ENCODE measurements around the gene USP31.
"Not testable (repeated sequence)": the region's sequence is repeated elsewhere in the genome, so short reads cannot be mapped to it uniquely, and the experiment has no call there.

Gene USP31

GRCh38 chr16:23107117-23107516, 42.1 kb downstream of the USP31 start:
- no peak for DNase-seq
- Histone ChIP-seq H3K4me1 (no peaks in the 10 kb centered on the region), H3K36me3 (peaks cover 3% of the 10 kb centered on the region), H3K4me3 (ENCODE audit: low read depth, low read length) (no peak overlapping the region), H3K27me3 (no peaks in the 10 kb centered on the region), H3K9me3 (no peaks in the 10 kb centered on the region)
- TF ChIP-seq, protein P1, sequence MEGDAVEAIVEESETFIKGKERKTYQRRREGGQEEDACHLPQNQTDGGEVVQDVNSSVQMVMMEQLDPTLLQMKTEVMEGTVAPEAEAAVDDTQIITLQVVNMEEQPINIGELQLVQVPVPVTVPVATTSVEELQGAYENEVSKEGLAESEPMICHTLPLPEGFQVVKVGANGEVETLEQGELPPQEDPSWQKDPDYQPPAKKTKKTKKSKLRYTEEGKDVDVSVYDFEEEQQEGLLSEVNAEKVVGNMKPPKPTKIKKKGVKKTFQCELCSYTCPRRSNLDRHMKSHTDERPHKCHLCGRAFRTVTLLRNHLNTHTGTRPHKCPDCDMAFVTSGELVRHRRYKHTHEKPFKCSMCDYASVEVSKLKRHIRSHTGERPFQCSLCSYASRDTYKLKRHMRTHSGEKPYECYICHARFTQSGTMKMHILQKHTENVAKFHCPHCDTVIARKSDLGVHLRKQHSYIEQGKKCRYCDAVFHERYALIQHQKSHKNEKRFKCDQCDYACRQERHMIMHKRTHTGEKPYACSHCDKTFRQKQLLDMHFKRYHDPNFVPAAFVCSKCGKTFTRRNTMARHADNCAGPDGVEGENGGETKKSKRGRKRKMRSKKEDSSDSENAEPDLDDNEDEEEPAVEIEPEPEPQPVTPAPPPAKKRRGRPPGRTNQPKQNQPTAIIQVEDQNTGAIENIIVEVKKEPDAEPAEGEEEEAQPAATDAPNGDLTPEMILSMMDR (IDR thresholded peaks at IDR 0.05; ENCODE audit: low read depth, low read length): no peak

GRCh38 chr16:23105309-23105708, 43.9 kb downstream of the USP31 start:
- Histone ChIP-seq H3K36me3 (peaks cover 3% of the 10 kb centered on the region), H3K4me3 (ENCODE audit: low read depth, low read length) (no peak overlapping the region), H3K9me3 (no peaks in the 10 kb centered on the region), H3K27me3 (no peaks in the 10 kb centered on the region), H3K4me1 (no peaks in the 10 kb centered on the region)
- TF ChIP-seq, protein P1 (IDR thresholded peaks at IDR 0.05; ENCODE audit: low read depth, low read length): no peak
- DNase-seq: no peak

- Histone ChIP-seq H3K4me1 (no peaks in the 10 kb centered on the region), H3K27me3 (no peaks in the 10 kb centered on the region), H3K36me3 (peaks cover 7% of the 10 kb centered on the region), H3K4me3 (ENCODE audit: low read depth, low read length) (no peak overlapping the region), H3K9me3 (no peaks in the 10 kb centered on the region)
- TF ChIP-seq, protein P1 (IDR thresholded peaks at IDR 0.05; ENCODE audit: low read depth, low read length): no peak
- DNase-seq: no peak
Observed at GRCh38 chr16:23104032-23104955, 45.0 kb downstream of the USP31 start.

DNA sequence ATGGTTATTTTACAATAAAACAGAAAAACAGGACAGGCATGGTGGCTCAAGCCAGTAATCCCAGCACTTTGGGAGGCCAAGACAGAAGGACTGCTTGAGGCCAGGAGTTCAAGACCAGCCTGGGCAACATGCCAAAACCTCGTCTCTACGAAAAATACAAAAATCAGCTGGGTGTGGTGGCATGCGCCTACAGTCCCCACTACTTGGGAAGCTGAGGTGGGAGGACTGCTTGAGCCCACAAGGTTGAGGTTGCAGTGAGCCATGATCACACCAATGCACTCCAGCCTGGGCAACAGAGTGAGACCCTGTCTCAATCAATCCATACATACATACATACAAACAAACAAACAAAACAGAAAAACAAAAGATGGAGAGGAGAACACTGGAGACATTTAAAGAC, 45.6 kb downstream of the USP31 start:
- H3K4me1 ChIP-seq: no peaks in the 10 kb centered on the region
- no peaks in the 10 kb centered on the region for H3K9me3 ChIP-seq
- H3K36me3 ChIP-seq: peaks cover 7% of the 10 kb centered on the region
- H3K27me3 ChIP-seq: no peaks in the 10 kb centered on the region
- H3K4me3 ChIP-seq (ENCODE audit: low read depth, low read length): no peak overlapping the region
- no peak for DNase-seq
- TF ChIP-seq, protein P1 (IDR thresholded peaks at IDR 0.05; ENCODE audit: low read depth, low read length): no peak

- Histone ChIP-seq H3K4me3 (ENCODE audit: low read depth, low read length) (no peak overlapping the region), H3K27me3 (no peaks in the 10 kb centered on the region), H3K9me3 (no peaks in the 10 kb centered on the region), H3K4me1 (no peaks in the 10 kb centered on the region), H3K36me3 (peaks cover 4% of the 10 kb centered on the region)
- no peak for DNase-seq
- TF ChIP-seq, protein P1 (IDR thresholded peaks at IDR 0.05; ENCODE audit: low read depth, low read length): no peak
Observed at GRCh38 chr16:23101012-23101550, 48.2 kb downstream of the USP31 start.

- peaks cover 13% of the 10 kb centered on the region for H3K36me3 ChIP-seq
- H3K9me3 ChIP-seq; H3K27me3 ChIP-seq; H3K4me3 ChIP-seq (ENCODE audit: low read depth, low read length); H3K4me1 ChIP-seq; DNase-seq: not testable (repeated sequence)
Observed at GRCh38 chr16:23096450-23096849, 52.8 kb downstream of the USP31 start.

GRCh38 chr16:23094136-23094535, 55.1 kb downstream of the USP31 start:
- H3K27me3 ChIP-seq; H3K4me1 ChIP-seq; DNase-seq; H3K9me3 ChIP-seq; H3K4me3 ChIP-seq (ENCODE audit: low read depth, low read length): not testable (repeated sequence)
- H3K36me3 ChIP-seq: peaks cover 22% of the 10 kb centered on the region

Measured in BE2C (cell line).